B cell (primary cell): ENCODE data around the gene FLVCR1. TPM values are rescaled to one million over a fixed set of nuclear protein-coding genes. Genes with fewer than 3 reads are reported as not detected.
"Not testable (repeated sequence)": the region's sequence is repeated elsewhere in the genome, so short reads cannot be mapped to it uniquely, and the experiment has no call there.

Source experiments
- ATAC-seq: fragments of 200-7000 bp; cut with Tn5 transposase; one replicate; pipeline ENCODE4 v1.10.0; 2021; ENCODE audit warnings: low read depth, mild to moderate bottlenecking, moderate number of reproducible peaks, moderate library complexity
- CTCF ChIA-PET: fragments of 350-600 bp; sonication (Branson Sonifier 250); formaldehyde crosslinking; loops from one replicate; lab custom pipeline; 2021; ENCODE audit warnings: antibody characterized with exemption, inconsistent platforms; lab: Charles Lee
- POLR2A ChIA-PET: fragments of 350-600 bp; sonication (Branson Sonifier 250); formaldehyde crosslinking; loops from one replicate; lab custom pipeline; 2021; ENCODE audit warnings: antibody characterized with exemption; lab: Charles Lee
- DNase-seq: peaks from one replicate; pipeline ENCODE4 v3.0.0; 2013
- H2AFZ ChIP-seq: 2 replicates; pipeline ENCODE4 v1.6.1; 2012; ENCODE audit warnings: mild to moderate bottlenecking, low read depth, low read length; ENCODE audit not compliant: insufficient read depth, poor library complexity, severe bottlenecking
- H3K27ac ChIP-seq, 2 donors: 1 replicate in 1 of 2; 2 replicates in 1 of 2; pipeline ENCODE4 v1.5.1; 2012 to 2013; ENCODE audit warnings: low read length in 2 of 2, mild to moderate bottlenecking in 2 of 2, moderate library complexity in 1 of 2
- H3K27me3 ChIP-seq, 4 experiments: fragments of 200-600 bp in 1 of 4; sonication (generic) in 1 of 4; replicated peaks in 1 of 4; 1 replicate in 2 of 4; 2 replicates in 2 of 4; pipeline versions ENCODE4 v1.6.1 to v1.7.0; 2013 to 2016; ENCODE audit warnings: low read length in 3 of 4, mild to moderate bottlenecking in 2 of 4, mixed read lengths in 1 of 4, moderate library complexity in 1 of 4; ENCODE audit not compliant: insufficient read depth in 4 of 4, control insufficient read depth in 3 of 4; ENCODE audit errors: control extremely low read depth in 1 of 4
- H3K36me3 ChIP-seq, 2 experiments: replicated peaks in 1 of 2; 1 replicate in 1 of 2; 2 replicates in 1 of 2; pipeline versions ENCODE4 v1.6.1 to v1.7.1; 2013; ENCODE audit warnings: low read length in 1 of 2; ENCODE audit not compliant: insufficient read depth in 2 of 2, control insufficient read depth in 1 of 2; ENCODE audit errors: control extremely low read depth in 1 of 2, extremely low read depth in 1 of 2
- H3K4me1 ChIP-seq, 2 donors: fragments of 200-600 bp in 1 of 2; sonication (generic) in 1 of 2; 1 replicate in 1 of 2; 2 replicates in 1 of 2; pipeline versions ENCODE4 v1.5.1 to v1.6.1; 2013 to 2017; ENCODE audit warnings: low read length in 2 of 2; ENCODE audit not compliant: control insufficient read depth in 2 of 2, insufficient read depth in 2 of 2
- H3K4me2 ChIP-seq: replicated peaks from 2 replicates; pipeline ENCODE3; 2012; ENCODE audit warnings: mild to moderate bottlenecking, low read depth, low read length; ENCODE audit not compliant: poor library complexity, severe bottlenecking
- H3K4me3 ChIP-seq, 5 experiments: fragments of 200-600 bp in 1 of 5; sonication (generic) in 1 of 5; 1 replicate in 3 of 5; 2 replicates in 2 of 5; pipeline versions ENCODE4 v1.5.1 to v1.7.0; 2011 to 2016; ENCODE audit warnings: low read length in 4 of 5, mild to moderate bottlenecking in 4 of 5, low read depth in 2 of 5, control low read depth in 1 of 5, moderate library complexity in 1 of 5; ENCODE audit not compliant: insufficient read depth in 1 of 5; ENCODE audit errors: control extremely low read depth in 1 of 5, extremely low read depth in 1 of 5
- H3K79me2 ChIP-seq: fragments of 200-600 bp; sonication (generic); one replicate; pipeline ENCODE4 v1.6.0; 2016; ENCODE audit warnings: low read length; ENCODE audit not compliant: control insufficient read depth, insufficient read depth
- H3K9ac ChIP-seq: fragments of 200-600 bp; sonication (generic); 2 replicates; pipeline ENCODE4 v1.6.1; 2017; ENCODE audit warnings: mild to moderate bottlenecking, low read length, moderate library complexity
- H3K9me3 ChIP-seq, 3 donors: one replicate each; pipeline versions ENCODE4 v1.6.1 to v1.7.1; 2013; ENCODE audit warnings: low read length in 2 of 3; ENCODE audit not compliant: control insufficient read depth in 2 of 3, insufficient read depth in 1 of 3; ENCODE audit errors: control extremely low read depth in 1 of 3
- H4K20me1 ChIP-seq: 2 replicates; pipeline ENCODE4 v1.6.0; 2012; ENCODE audit warnings: mild to moderate bottlenecking, low read length; ENCODE audit not compliant: insufficient read depth, control insufficient read depth, poor library complexity, severe bottlenecking
- H3K27ac Mint-ChIP-seq: one replicate; pipeline ENCODE4 v1.8.0; 2021; ENCODE audit warnings: mixed read lengths
- H3K27me3 Mint-ChIP-seq: one replicate; pipeline ENCODE4 v1.8.0; 2021; ENCODE audit warnings: mixed read lengths
- H3K4me1 Mint-ChIP-seq: one replicate; pipeline ENCODE4 v1.8.0; 2021; ENCODE audit warnings: mixed read lengths
- H3K4me3 Mint-ChIP-seq: one replicate; pipeline ENCODE4 v1.8.0; 2021; ENCODE audit warnings: mixed read lengths
- H3K9me3 Mint-ChIP-seq: one replicate; pipeline ENCODE4 v1.8.0; 2022; ENCODE audit warnings: mixed read lengths; ENCODE audit not compliant: insufficient read depth
- EZH2 ChIP-seq: IDR thresholded peaks from 2 replicates; pipeline ENCODE4 v1.6.1; 2012; ENCODE audit warnings: borderline replicate concordance, low read depth, mild to moderate bottlenecking, moderate library complexity, low read length; ENCODE audit not compliant: insufficient read depth, poor library complexity, severe bottlenecking
- WGBS: methylation state at CpG from one replicate; pipeline ENCODE4 v1.1.5; 2013; ENCODE audit warnings: missing lambda C conversion rate; ENCODE audit not compliant: insufficient coverage; 5-methylcytosine and 5-hydroxymethylcytosine counted together
- intact Hi-C: fragments of 100-400 bp; cut with micrococcal nuclease; formaldehyde crosslinking; loops from one replicate; pipeline ENCODE4 v1.10.0; 2022
- polyA plus RNA-seq: library from polyadenylated mRNA; depleted of rRNA; stranded (reverse); fragments of >200 nt; gene quantifications from 2 replicates; pipeline ENCODE4 v1.2.3, GENCODE V29; 2012
- total RNA-seq, 2 donors: library from RNA; stranded (reverse); fragments of 120-200 nt in 1 of 2; gene quantifications; 1 replicate in 1 of 2; 2 replicates in 1 of 2; pipeline versions ENCODE4 v1.2.3 to v1.2.4, GENCODE V29; 2013 to 2022
- TF ChIP-seq, protein P1 (sequence below): fragments of 200-600 bp; IDR thresholded peaks from one replicate; pipeline ENCODE4 v1.8.0; 2022; ENCODE audit warnings: antibody characterized with exemption, mild to moderate bottlenecking

Gene FLVCR1
- total and polyA plus RNA-seq, 2 donors (not counting 1 experiment from before 2014, with no cell fraction given): 3.9 to 19.2 TPM

GRCh38 chr1:212913638-212914037 lies 55.6 kb downstream of the FLVCR1 start:
- DNase-seq, H3K9ac ChIP-seq, H3K9me3 Mint-ChIP-seq, H3K9me3 ChIP-seq, H3K4me2 ChIP-seq, H4K20me1 ChIP-seq, CTCF ChIA-PET, ATAC-seq, H3K36me3 ChIP-seq, H3K4me3 Mint-ChIP-seq, H3K79me2 ChIP-seq, H2AFZ ChIP-seq, H3K27me3 Mint-ChIP-seq, H3K4me1 ChIP-seq, POLR2A ChIA-PET, H3K27me3 ChIP-seq, H3K4me1 Mint-ChIP-seq, H3K27ac Mint-ChIP-seq, H3K4me3 ChIP-seq, intact Hi-C loops, H3K27ac ChIP-seq: not testable (repeated sequence)
- WGBS: no CpG with 5 or more reads among the region's 3 CpGs

GRCh38 chr1:212914110-212914509 lies 56.0 kb downstream of the FLVCR1 start:
- H3K27ac Mint-ChIP-seq, H3K4me3 ChIP-seq, H3K9me3 ChIP-seq, H3K79me2 ChIP-seq, H3K27me3 ChIP-seq, intact Hi-C loops, ATAC-seq, H3K9me3 Mint-ChIP-seq, H3K4me1 ChIP-seq, H2AFZ ChIP-seq, H4K20me1 ChIP-seq, POLR2A ChIA-PET, H3K4me3 Mint-ChIP-seq, DNase-seq, H3K27me3 Mint-ChIP-seq, H3K27ac ChIP-seq, H3K9ac ChIP-seq, CTCF ChIA-PET, H3K4me2 ChIP-seq, H3K36me3 ChIP-seq, H3K4me1 Mint-ChIP-seq: not testable (repeated sequence)
- WGBS: no CpG with 5 or more reads among the region's 5 CpGs

- whole genome bisulfite sequencing: 88% methylated on average over 3 of the region's 3 CpGs
- Histone ChIP-seq H3K27me3 (peaks cover 0 to 5% (median 1%) of the 10 kb centered on the region in 4 experiments), H3K9me3 (no peaks in the 10 kb centered on the region), H3K79me2 (no peaks in the 10 kb centered on the region), H3K4me2 (no peak overlapping the region), H3K36me3 (no peaks in the 10 kb centered on the region), H2AFZ (no peak overlapping the region), H3K4me3 (no peak overlapping the region), H4K20me1 (no peaks in the 10 kb centered on the region), H3K4me1 (peaks cover 0 to 4% of the 10 kb centered on the region in 2 donors), H3K27ac (no peak overlapping the region), H3K9ac (no peak overlapping the region)
- ChIA-PET POLR2A (no interaction called here), CTCF (no interaction called here)
- Mint-ChIP-seq H3K27ac (no peak overlapping the region), H3K9me3 (no peaks in the 10 kb centered on the region), H3K4me3 (no peak overlapping the region), H3K4me1 (peaks cover 6% of the 10 kb centered on the region), H3K27me3 (peaks cover 8% of the 10 kb centered on the region)
- ATAC-seq (no peak), DNase-seq (no peak)
- intact Hi-C loops: no loop called here
- TF ChIP-seq, protein P1, sequence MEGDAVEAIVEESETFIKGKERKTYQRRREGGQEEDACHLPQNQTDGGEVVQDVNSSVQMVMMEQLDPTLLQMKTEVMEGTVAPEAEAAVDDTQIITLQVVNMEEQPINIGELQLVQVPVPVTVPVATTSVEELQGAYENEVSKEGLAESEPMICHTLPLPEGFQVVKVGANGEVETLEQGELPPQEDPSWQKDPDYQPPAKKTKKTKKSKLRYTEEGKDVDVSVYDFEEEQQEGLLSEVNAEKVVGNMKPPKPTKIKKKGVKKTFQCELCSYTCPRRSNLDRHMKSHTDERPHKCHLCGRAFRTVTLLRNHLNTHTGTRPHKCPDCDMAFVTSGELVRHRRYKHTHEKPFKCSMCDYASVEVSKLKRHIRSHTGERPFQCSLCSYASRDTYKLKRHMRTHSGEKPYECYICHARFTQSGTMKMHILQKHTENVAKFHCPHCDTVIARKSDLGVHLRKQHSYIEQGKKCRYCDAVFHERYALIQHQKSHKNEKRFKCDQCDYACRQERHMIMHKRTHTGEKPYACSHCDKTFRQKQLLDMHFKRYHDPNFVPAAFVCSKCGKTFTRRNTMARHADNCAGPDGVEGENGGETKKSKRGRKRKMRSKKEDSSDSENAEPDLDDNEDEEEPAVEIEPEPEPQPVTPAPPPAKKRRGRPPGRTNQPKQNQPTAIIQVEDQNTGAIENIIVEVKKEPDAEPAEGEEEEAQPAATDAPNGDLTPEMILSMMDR: no peak
- no peak for TF ChIP-seq EZH2
These were observed 56.7 kb downstream of the FLVCR1 start for GRCh38 chr1:212914789-212915188.
